Vagina (tissue), 2 donors: ENCODE data around the gene MON2. TPM values are rescaled to one million over a fixed set of nuclear protein-coding genes. Genes with fewer than 3 reads are reported as not detected.

Experiments
- DNase-seq, 2 donors: peaks; one replicate each; pipeline ENCODE4 v3.0.0-alpha.2; 2017; ENCODE audit errors: extremely low spot score in 2 of 2
- H3K27ac ChIP-seq: fragments of 200-600 bp; sonication (generic); one replicate; pipeline ENCODE4 v1.5.1; 2019
- H3K27me3 ChIP-seq: fragments of 200-600 bp; sonication (generic); one replicate; pipeline ENCODE4 v1.5.1; 2019
- H3K36me3 ChIP-seq, 2 donors: fragments of 200-600 bp; sonication (generic); one replicate each; pipeline ENCODE4 v1.5.1; 2017 to 2019
- H3K4me1 ChIP-seq: fragments of 200-600 bp; sonication (generic); one replicate; pipeline ENCODE4 v1.5.1; 2019
- H3K4me3 ChIP-seq, 2 donors: fragments of 200-600 bp; sonication (generic); 1 replicate in 1 of 2; 2 replicates in 1 of 2; pipeline ENCODE4 v1.5.1; 2016 to 2019
- H3K9me3 ChIP-seq: fragments of 200-600 bp; sonication (generic); one replicate; pipeline ENCODE4 v1.5.1; 2019
- CTCF ChIP-seq, 3 experiments: fragments of 450-650 bp in 2 of 3; fragments of 200-600 bp in 1 of 3; sonication (generic) in 1 of 3; IDR thresholded peaks; one replicate each; pipeline ENCODE4 v1.5.1; 2017 to 2019; ENCODE audit warnings: antibody characterized with exemption in 3 of 3, mild to moderate bottlenecking in 2 of 3, moderate library complexity in 2 of 3
- POLR2A ChIP-seq, 2 donors: fragments of 450-650 bp; IDR thresholded peaks; one replicate each; pipeline ENCODE4 v1.6.1; 2017; ENCODE audit warnings: antibody characterized with exemption in 2 of 2, mild to moderate bottlenecking in 2 of 2, moderate library complexity in 2 of 2
- POLR2AphosphoS5 ChIP-seq, 2 donors: sonication (generic); formaldehyde crosslinking; IDR thresholded peaks; one replicate each; pipeline ENCODE4 v1.9.0; 2017; ENCODE audit warnings: antibody characterized with exemption in 2 of 2, mild to moderate bottlenecking in 2 of 2, low read depth in 1 of 2; ENCODE audit not compliant: insufficient read depth in 1 of 2
- intact Hi-C: fragments of 100-400 bp; cut with DNase I; formaldehyde crosslinking; loops from one replicate; pipeline ENCODE4 v1.15.1; 2023
- total RNA-seq: library from RNA; depleted of rRNA; stranded (reverse); fragments of >200 nt; gene quantifications from one replicate; pipeline ENCODE4 v1.2.3, GENCODE V29; 2016

Gene MON2
- total RNA-seq, 1 donor from 2014 or later: 85.0 TPM

GRCh38 chr12:62533087-62533754, 66.6 kb downstream of the MON2 start:
- intact Hi-C loops: no loop called here
- H3K27ac ChIP-seq: no peak overlapping the region
- H3K36me3 ChIP-seq: peaks cover 0 to 37% of the 10 kb centered on the region in 2 donors

DNA sequence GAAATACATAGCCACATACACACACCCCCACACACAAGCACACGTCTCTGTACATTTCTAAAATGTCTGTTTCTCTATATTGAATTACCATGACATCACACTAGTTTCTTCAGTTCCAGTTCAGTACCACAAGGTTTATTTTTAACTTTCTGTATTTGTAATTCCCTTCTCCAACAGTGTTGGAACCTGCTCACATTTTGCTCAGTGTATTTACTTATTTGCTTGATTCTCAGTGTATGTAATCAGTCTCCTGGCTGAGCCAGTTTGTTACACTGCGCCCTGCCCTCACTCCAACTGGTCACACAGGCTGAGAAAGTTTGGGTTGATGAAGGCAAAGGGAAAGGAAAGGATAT, 67.1 kb downstream of the MON2 start:
- no peak overlapping the region for H3K4me3 ChIP-seq
- H3K27ac ChIP-seq: no peak overlapping the region
- DNase-seq: no peak
- intact Hi-C loops: no loop called here
- TF ChIP-seq POLR2A (IDR thresholded peaks at IDR 0.05) (no peak), CTCF (IDR thresholded peaks at IDR 0.05) (no peak), POLR2AphosphoS5 (IDR thresholded peaks at IDR 0.05; ENCODE audit: insufficient read depth in 1 of 2, low read depth in 1 of 2) (no peak)
- H3K4me1 ChIP-seq: no peaks in the 10 kb centered on the region
- H3K27me3 ChIP-seq: no peaks in the 10 kb centered on the region
- peaks cover 0 to 38% of the 10 kb centered on the region in 2 donors for H3K36me3 ChIP-seq
- H3K9me3 ChIP-seq: no peaks in the 10 kb centered on the region

More at GRCh38 chr12:62533087-62533754, 66.6 kb downstream of the MON2 start:
- Histone ChIP-seq H3K27me3 (no peaks in the 10 kb centered on the region), H3K4me3 (no peak overlapping the region), H3K9me3 (no peaks in the 10 kb centered on the region), H3K4me1 (no peaks in the 10 kb centered on the region)
- DNase-seq: no peak
- no peak for TF ChIP-seq CTCF (IDR thresholded peaks at IDR 0.05)
- TF ChIP-seq POLR2A (IDR thresholded peaks at IDR 0.05): no peak
- no peak for TF ChIP-seq POLR2AphosphoS5 (IDR thresholded peaks at IDR 0.05; ENCODE audit: insufficient read depth in 1 of 2, low read depth in 1 of 2)

DNA sequence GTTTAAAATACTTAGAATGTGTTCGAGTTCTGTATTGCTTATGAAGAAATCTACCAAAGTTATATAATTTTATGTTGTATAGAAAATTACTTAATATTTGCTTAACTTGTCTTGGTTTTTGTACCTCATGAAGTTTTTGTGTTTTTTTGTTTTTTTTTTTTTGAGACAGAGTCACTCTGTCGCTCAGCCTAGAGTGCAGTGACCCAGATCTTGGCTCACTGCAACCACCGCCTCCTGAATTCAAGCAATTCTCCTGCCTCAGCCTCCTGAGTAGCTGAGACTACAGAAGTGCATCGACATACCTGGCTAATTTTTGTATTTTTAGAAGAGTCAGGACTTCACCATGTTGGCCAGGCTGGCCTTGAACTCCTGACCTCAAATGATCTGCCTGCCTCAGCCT, 69.9 kb downstream of the MON2 start:
- Histone ChIP-seq H3K27me3 (no peaks in the 10 kb centered on the region), H3K36me3 (peaks cover 0 to 50% of the 10 kb centered on the region in 2 donors), H3K4me1 (no peaks in the 10 kb centered on the region), H3K27ac (no peak overlapping the region), H3K4me3 (no peak overlapping the region), H3K9me3 (no peaks in the 10 kb centered on the region)
- DNase-seq: no peak
- TF ChIP-seq POLR2AphosphoS5 (IDR thresholded peaks at IDR 0.05; ENCODE audit: insufficient read depth in 1 of 2, low read depth in 1 of 2) (no peak), CTCF (IDR thresholded peaks at IDR 0.05) (no peak), POLR2A (IDR thresholded peaks at IDR 0.05) (no peak)
- intact Hi-C loops: no loop called here

DNA sequence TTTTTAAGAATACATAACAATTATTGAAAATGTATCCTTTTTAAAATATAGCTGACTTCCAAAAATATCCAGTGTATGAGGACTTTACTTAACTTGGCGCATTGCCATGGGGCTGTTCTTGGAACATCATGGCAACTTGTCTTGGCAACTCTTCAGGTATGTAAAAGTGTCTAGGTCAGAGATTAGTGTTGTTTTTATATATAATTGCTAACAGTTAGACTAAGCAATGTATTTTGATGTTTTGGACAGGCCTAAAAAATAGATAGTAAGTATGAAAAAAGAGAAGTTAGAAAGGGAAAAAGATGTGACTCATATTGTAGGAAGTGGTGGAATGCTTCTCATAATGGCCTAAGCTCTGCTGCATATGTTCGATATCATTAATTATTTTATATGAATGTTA, 70.9 kb downstream of the MON2 start:
- H3K36me3 ChIP-seq: peaks cover 0 to 46% of the 10 kb centered on the region in 2 donors

More for the DNA sequence above, 70.9 kb downstream of the MON2 start:
- Histone ChIP-seq H3K27ac (no peak overlapping the region), H3K4me3 (no peak overlapping the region), H3K4me1 (no peaks in the 10 kb centered on the region), H3K27me3 (no peaks in the 10 kb centered on the region), H3K9me3 (no peaks in the 10 kb centered on the region)
- intact Hi-C loops: no loop called here
- no peak for DNase-seq
- TF ChIP-seq CTCF (IDR thresholded peaks at IDR 0.05): no peak
- TF ChIP-seq POLR2A (IDR thresholded peaks at IDR 0.05): no peak
- no peak for TF ChIP-seq POLR2AphosphoS5 (IDR thresholded peaks at IDR 0.05; ENCODE audit: insufficient read depth in 1 of 2, low read depth in 1 of 2)
